ENCODE measurements around the gene SUGCT.

The SUGCT gene

GRCh38 chr7:40327873-40328272, 193.1 kb downstream of the SUGCT start:
- DNase-seq (ENCODE audit: low read depth in 2 of 2), result no peak

GRCh38 chr7:40329601-40330153, 194.9 kb downstream of the SUGCT start:
- no peak for DNase-seq (ENCODE audit: low read depth in 2 of 2)

- DNase-seq (ENCODE audit: low read depth in 2 of 2), result no peak
These were observed 195.6 kb downstream of the SUGCT start for GRCh38 chr7:40330408-40330807.

- DNase-seq (ENCODE audit: low read depth in 2 of 2), result no peak
These were observed 197.1 kb downstream of the SUGCT start for GRCh38 chr7:40331915-40332314.

- DNase-seq (ENCODE audit: low read depth in 2 of 2), result no peak
These were observed 197.7 kb downstream of the SUGCT start for GRCh38 chr7:40332516-40332915.

GRCh38 chr7:40341836-40342235, 207.0 kb downstream of the SUGCT start:
- DNase-seq (ENCODE audit: low read depth in 2 of 2), result no peak

- no peak for DNase-seq (ENCODE audit: low read depth in 2 of 2)
These were observed 211.7 kb downstream of the SUGCT start for GRCh38 chr7:40346554-40346953.

- DNase-seq (ENCODE audit: low read depth in 2 of 2), result no peak
These were observed 213.4 kb downstream of the SUGCT start for GRCh38 chr7:40348126-40348728.

GRCh38 chr7:40350100-40350499, 215.3 kb downstream of the SUGCT start:
- no peak for DNase-seq (ENCODE audit: low read depth in 2 of 2)

- no peak for DNase-seq (ENCODE audit: low read depth in 2 of 2)
These were observed 219.9 kb downstream of the SUGCT start for GRCh38 chr7:40354711-40355110.

GRCh38 chr7:40356312-40356711, 221.5 kb downstream of the SUGCT start:
- DNase-seq (ENCODE audit: low read depth in 2 of 2), result no peak

GRCh38 chr7:40356871-40357709, 222.3 kb downstream of the SUGCT start:
- no peak for DNase-seq (ENCODE audit: low read depth in 2 of 2)

GRCh38 chr7:40369641-40370277, 235.0 kb downstream of the SUGCT start:
- DNase-seq (ENCODE audit: low read depth in 2 of 2), result no peak

- DNase-seq (ENCODE audit: low read depth in 2 of 2), result no peak
These were observed 237.1 kb downstream of the SUGCT start for GRCh38 chr7:40371806-40372440.

- no peak for DNase-seq (ENCODE audit: low read depth in 2 of 2)
These were observed 239.8 kb downstream of the SUGCT start for GRCh38 chr7:40374575-40374974.

GRCh38 chr7:40380111-40380510, 245.3 kb downstream of the SUGCT start:
- DNase-seq (ENCODE audit: low read depth in 2 of 2), result no peak

- no peak for DNase-seq (ENCODE audit: low read depth in 2 of 2)
These were observed 247.3 kb downstream of the SUGCT start for GRCh38 chr7:40382145-40382544.

- DNase-seq (ENCODE audit: low read depth in 2 of 2), result no peak
These were observed 258.9 kb downstream of the SUGCT start for GRCh38 chr7:40393660-40394059.

- DNase-seq (ENCODE audit: low read depth in 2 of 2), result no peak
These were observed 259.6 kb downstream of the SUGCT start for GRCh38 chr7:40394400-40394799.

- DNase-seq (ENCODE audit: low read depth in 2 of 2), result no peak
These were observed 265.7 kb downstream of the SUGCT start for GRCh38 chr7:40400525-40400924.

GRCh38 chr7:40401406-40401805, 266.6 kb downstream of the SUGCT start:
- DNase-seq (ENCODE audit: low read depth in 2 of 2), result no peak

- DNase-seq (ENCODE audit: low read depth in 2 of 2), result no peak
These were observed 267.9 kb downstream of the SUGCT start for GRCh38 chr7:40402661-40403060.
